GM12872 (cell line): ENCODE measurements around the gene ALDOB.

Experiments
- CTCF ChIP-seq: IDR thresholded peaks from 3 replicates; pipeline ENCODE4 v1.5.1; 2011; ENCODE audit warnings: low read depth, mild to moderate bottlenecking, low read length, moderate library complexity; ENCODE audit not compliant: insufficient read depth

ALDOB gene

GRCh38 chr9:101467690-101468089 is 32.1 kb upstream of the ALDOB start:
- no peak for TF ChIP-seq CTCF

GRCh38 chr9:101466863-101467262 is 31.3 kb upstream of the ALDOB start:
- TF ChIP-seq CTCF: no peak

DNA sequence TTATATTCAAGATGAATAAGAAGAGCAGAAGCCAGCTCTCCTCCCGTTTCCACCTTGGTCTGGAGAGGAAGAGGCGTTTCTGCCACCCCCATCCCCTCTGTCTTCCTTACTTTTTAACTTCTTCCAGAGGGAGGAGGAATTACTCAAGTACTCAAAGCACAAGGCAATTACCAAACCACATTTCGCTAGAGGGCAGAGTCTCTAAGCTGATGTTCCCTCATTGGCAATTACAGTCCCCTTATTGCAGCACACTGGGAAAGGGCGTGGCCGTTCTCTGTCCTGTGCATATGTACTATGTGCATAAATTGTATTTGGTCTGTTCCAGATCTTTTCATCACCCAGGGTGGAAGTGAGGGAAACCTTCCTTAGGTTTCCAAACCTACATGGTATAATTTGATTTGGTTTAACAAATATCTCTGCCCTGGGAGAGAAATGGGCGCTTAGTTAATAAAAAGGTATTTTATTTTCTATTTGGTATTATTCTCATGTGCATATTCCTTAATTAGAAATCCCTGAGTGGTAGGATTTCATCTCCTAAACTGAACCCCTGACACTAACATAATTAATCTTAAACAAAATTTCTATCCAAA is 29.8 kb upstream of the ALDOB start:
- TF ChIP-seq CTCF: no peak

DNA sequence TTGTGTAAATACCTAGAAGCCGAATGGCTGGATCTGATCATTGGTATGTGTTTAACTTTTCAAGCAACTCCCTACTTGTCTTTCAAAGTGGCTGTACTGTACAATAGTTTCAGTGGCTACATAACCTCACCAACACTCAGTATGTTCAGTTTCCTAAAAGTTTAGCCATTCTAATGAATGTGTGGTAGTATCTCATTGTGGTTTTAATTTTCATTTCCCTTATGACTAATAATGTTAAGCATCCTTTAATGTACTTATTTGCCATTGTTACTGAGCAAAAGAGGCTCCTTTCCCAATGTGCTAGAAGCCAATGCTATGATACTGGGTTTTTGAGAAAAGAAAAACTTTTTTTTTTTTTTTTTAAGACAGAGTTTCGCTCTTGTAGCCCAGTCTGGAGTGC is 27.8 kb upstream of the ALDOB start:
- no peak for TF ChIP-seq CTCF

DNA sequence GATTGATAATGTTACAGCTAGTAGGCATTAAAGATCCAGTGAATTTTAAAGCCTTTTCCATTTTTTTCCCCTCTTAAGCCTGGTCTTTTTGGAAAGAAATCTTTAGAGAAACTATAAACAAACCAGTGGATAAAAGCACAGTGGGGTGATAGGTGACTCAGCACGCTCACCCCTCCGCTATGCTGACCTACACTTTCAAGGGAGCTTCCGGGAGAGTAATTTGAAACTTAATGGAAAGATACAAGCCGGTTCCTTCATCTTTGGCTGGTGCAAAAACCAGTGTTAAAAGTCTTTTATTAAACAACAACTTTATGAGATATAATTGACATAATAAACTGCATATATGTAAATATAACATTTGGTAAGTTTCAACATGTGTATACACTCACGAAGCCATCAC is 27.0 kb upstream of the ALDOB start:
- TF ChIP-seq CTCF: no peak

DNA sequence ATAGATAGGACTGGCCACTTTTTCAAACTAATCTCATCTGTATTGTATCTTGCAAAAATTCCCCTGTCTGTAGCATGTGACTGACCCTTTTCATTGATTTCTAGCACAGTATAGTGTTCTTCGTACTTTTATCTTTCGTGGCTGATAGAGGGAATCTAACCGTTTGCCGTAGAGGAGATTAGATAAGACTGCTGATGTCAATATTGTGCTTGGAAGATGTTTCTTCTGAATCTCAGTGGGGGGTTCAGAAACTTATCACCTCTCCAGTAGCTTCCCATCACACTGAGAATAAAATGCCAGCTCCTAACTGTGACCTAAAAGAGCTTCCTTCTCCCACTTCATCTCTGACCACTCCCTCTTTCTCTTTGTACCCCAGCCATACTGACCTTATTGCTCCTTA is 25.4 kb upstream of the ALDOB start:
- no peak for TF ChIP-seq CTCF

- peak; percentile 72 for TF ChIP-seq CTCF
Observed at GRCh38 chr9:101458963-101459631, 23.5 kb upstream of the ALDOB start.
